ENCODE measurements around the gene MLEC. TPM values are rescaled to one million over a fixed set of nuclear protein-coding genes. Genes with fewer than 3 reads are reported as not detected.

Gene MLEC
- total RNA-seq, 4 donors from 2014 or later: 87.3 to 123 (median 104) TPM

GRCh38 chr12:120651821-120652220 lies 35.1 kb upstream of the MLEC start:
- no peak for DNase-seq
- Histone ChIP-seq H3K4me3 (no peak overlapping the region), H3K36me3 (no peaks in the 10 kb centered on the region), H3K27me3 (no peaks in the 10 kb centered on the region), H3K9me3 (no peaks in the 10 kb centered on the region), H3K4me1 (peaks cover 0 to 12% (median 4%) of the 10 kb centered on the region in 4 donors), H3K27ac (no peak overlapping the region)
- TF ChIP-seq CTCF (IDR thresholded peaks at IDR 0.05) (no peak), POLR2A (IDR thresholded peaks at IDR 0.05) (no peak)

GRCh38 chr12:120652656-120653435 lies 34.1 kb upstream of the MLEC start:
- no peaks in the 10 kb centered on the region for H3K36me3 ChIP-seq
- H3K4me3 ChIP-seq: no peak overlapping the region
- no peak for DNase-seq
- H3K9me3 ChIP-seq: no peaks in the 10 kb centered on the region
- H3K27me3 ChIP-seq: no peaks in the 10 kb centered on the region
- H3K27ac ChIP-seq: no peak overlapping the region
- TF ChIP-seq CTCF (IDR thresholded peaks at IDR 0.05) (no peak), POLR2A (IDR thresholded peaks at IDR 0.05) (no peak)
- peaks cover 0 to 12% (median 4%) of the 10 kb centered on the region in 4 donors for H3K4me1 ChIP-seq

GRCh38 chr12:120653611-120654010 lies 33.3 kb upstream of the MLEC start:
- Histone ChIP-seq H3K4me3 (no peak overlapping the region), H3K27ac (peak overlapping the region in 2 of 4 donors; percentile 30 to 40), H3K27me3 (no peaks in the 10 kb centered on the region), H3K36me3 (no peaks in the 10 kb centered on the region), H3K9me3 (no peaks in the 10 kb centered on the region), H3K4me1 (peaks cover 0 to 12% (median 4%) of the 10 kb centered on the region in 4 donors)
- no peak for DNase-seq
- TF ChIP-seq POLR2A (IDR thresholded peaks at IDR 0.05) (no peak), CTCF (IDR thresholded peaks at IDR 0.05) (no peak)

GRCh38 chr12:120654656-120655055 lies 32.3 kb upstream of the MLEC start:
- Histone ChIP-seq H3K27ac (peak overlapping the region in 2 of 4 donors; percentile 30 to 40), H3K4me3 (no peak overlapping the region)
- no peak for TF ChIP-seq POLR2A (IDR thresholded peaks at IDR 0.05)

GRCh38 chr12:120656008-120656407 lies 30.9 kb upstream of the MLEC start:
- DNase-seq: no peak
- no peaks in the 10 kb centered on the region for H3K36me3 ChIP-seq
- H3K9me3 ChIP-seq: no peaks in the 10 kb centered on the region
- no peaks in the 10 kb centered on the region for H3K4me1 ChIP-seq
- H3K27ac ChIP-seq: no peak overlapping the region
- no peaks in the 10 kb centered on the region for H3K27me3 ChIP-seq
- no peak overlapping the region for H3K4me3 ChIP-seq
- TF ChIP-seq POLR2A (IDR thresholded peaks at IDR 0.05): no peak
- no peak for TF ChIP-seq CTCF (IDR thresholded peaks at IDR 0.05)

More at GRCh38 chr12:120654656-120655055, 32.3 kb upstream of the MLEC start:
- Histone ChIP-seq H3K27me3 (no peaks in the 10 kb centered on the region), H3K9me3 (no peaks in the 10 kb centered on the region), H3K4me1 (peaks cover 0 to 3% (median 0%) of the 10 kb centered on the region in 4 donors), H3K36me3 (no peaks in the 10 kb centered on the region)
- DNase-seq: no peak

GRCh38 chr12:120658286-120659150 lies 28.4 kb upstream of the MLEC start:
- no peak overlapping the region for H3K4me3 ChIP-seq
- H3K36me3 ChIP-seq: no peaks in the 10 kb centered on the region
- no peaks in the 10 kb centered on the region for H3K4me1 ChIP-seq
- DNase-seq: no peak
- H3K27me3 ChIP-seq: no peaks in the 10 kb centered on the region
- H3K9me3 ChIP-seq: no peaks in the 10 kb centered on the region
- TF ChIP-seq POLR2A (IDR thresholded peaks at IDR 0.05) (no peak), CTCF (IDR thresholded peaks at IDR 0.05) (no peak)
- no peak overlapping the region for H3K27ac ChIP-seq
